HepG2 (cell line): ENCODE data around the gene SMYD1. TPM values are rescaled to one million over a fixed set of nuclear protein-coding genes. Genes with fewer than 3 reads are reported as not detected.

Source experiments
- ARHGAP35 ChIP-seq: sonication (generic); formaldehyde crosslinking; IDR thresholded peaks from 2 replicates; pipeline ENCODE4 v1.9.0; 2022; ENCODE audit warnings: mild to moderate bottlenecking, inconsistent platforms, moderate library complexity, missing genetic modification reagents, borderline replicate concordance
- CEBPB ChIP-seq: IDR thresholded peaks from 2 replicates; pipeline ENCODE4 v1.6.1; 2011; ENCODE audit warnings: low read depth, low read length, improper control_type of control experiment, borderline replicate concordance
- GTF3A ChIP-seq: sonication (generic); formaldehyde crosslinking; conservative IDR thresholded peaks from 2 replicates; pipeline ENCODE4 v1.4.0; 2020; ENCODE audit warnings: mild to moderate bottlenecking, missing genetic modification reagents
- HOXA5 ChIP-seq: sonication (generic); formaldehyde crosslinking; IDR thresholded peaks from 2 replicates; pipeline ENCODE4 v1.4.0; 2020; ENCODE audit warnings: missing genetic modification reagents
- MAF1 ChIP-seq: sonication (generic); formaldehyde crosslinking; IDR thresholded peaks from 2 replicates; pipeline ENCODE4 v1.5.0; 2020; ENCODE audit warnings: missing genetic modification reagents, borderline replicate concordance
- NFKBIZ ChIP-seq: IDR thresholded peaks from 2 replicates; pipeline ENCODE4 v1.6.1; 2018; ENCODE audit warnings: missing genetic modification reagents, missing compliant biosample characterization
- RFX5 ChIP-seq: IDR thresholded peaks from 2 replicates; pipeline ENCODE4 v1.6.1; 2011; ENCODE audit warnings: low read depth, low read length, improper control_type of control experiment
- RFXANK ChIP-seq: IDR thresholded peaks from 2 replicates; pipeline ENCODE4 v1.6.1; 2016
- RXRB ChIP-seq: IDR thresholded peaks from 2 replicates; pipeline ENCODE4 v1.6.1; 2016; ENCODE audit warnings: borderline replicate concordance, missing genetic modification reagents, missing compliant biosample characterization
- STAT5B ChIP-seq: sonication (generic); formaldehyde crosslinking; IDR thresholded peaks from 2 replicates; pipeline ENCODE4 v1.4.0; 2020; ENCODE audit warnings: missing genetic modification reagents
- TBP ChIP-seq: sonication (generic); formaldehyde crosslinking; IDR thresholded peaks from 2 replicates; pipeline ENCODE4 v1.5.0; 2020; ENCODE audit warnings: missing genetic modification reagents
- TEAD3 ChIP-seq: optimal IDR thresholded peaks from 2 replicates; pipeline ENCODE3; 2016; ENCODE audit warnings: borderline replicate concordance
- U2AF2 ChIP-seq: fragments of 200-400 bp; formaldehyde crosslinking; IDR thresholded peaks from 2 replicates; pipeline ENCODE4 v1.6.1; 2017; ENCODE audit warnings: low read depth, mild to moderate bottlenecking, low read length
- XRCC5 ChIP-seq: fragments of 200-400 bp; formaldehyde crosslinking; optimal IDR thresholded peaks from 2 replicates; pipeline ENCODE3; 2017; ENCODE audit warnings: mild to moderate bottlenecking, low read length
- ZBTB21 ChIP-seq: sonication (generic); formaldehyde crosslinking; IDR thresholded peaks from 2 replicates; pipeline ENCODE4 v1.4.0; 2020; ENCODE audit warnings: missing genetic modification reagents
- ZBTB38 ChIP-seq: sonication (generic); formaldehyde crosslinking; IDR thresholded peaks from 2 replicates; pipeline ENCODE4 v1.5.1; 2020; ENCODE audit warnings: mild to moderate bottlenecking, missing genetic modification reagents
- ZFX ChIP-seq: sonication (generic); formaldehyde crosslinking; IDR thresholded peaks from 2 replicates; pipeline ENCODE4 v1.4.0; 2020; ENCODE audit warnings: mild to moderate bottlenecking, low read depth, missing genetic modification reagents, moderate library complexity
- ZKSCAN5 ChIP-seq: sonication (generic); formaldehyde crosslinking; IDR thresholded peaks from 2 replicates; pipeline ENCODE4 v1.5.1; 2020; ENCODE audit warnings: mild to moderate bottlenecking, missing genetic modification reagents
- ZMYM3 ChIP-seq: sonication (generic); formaldehyde crosslinking; IDR thresholded peaks from 2 replicates; pipeline ENCODE4 v1.5.1; 2020; ENCODE audit warnings: mild to moderate bottlenecking, missing genetic modification reagents
- ZMYM4 ChIP-seq: sonication (generic); formaldehyde crosslinking; IDR thresholded peaks from 2 replicates; pipeline ENCODE4 v1.8.1; 2023; ENCODE audit warnings: mild to moderate bottlenecking, missing genetic modification reagents
- ZNF136 ChIP-seq: sonication (generic); formaldehyde crosslinking; IDR thresholded peaks from 2 replicates; pipeline ENCODE4 v1.8.1; 2022; ENCODE audit warnings: low read depth, mild to moderate bottlenecking, moderate library complexity, missing genetic modification reagents
- ZNF337 ChIP-seq: sonication (generic); formaldehyde crosslinking; IDR thresholded peaks from 2 replicates; pipeline ENCODE4 v1.5.1; 2020; ENCODE audit warnings: missing genetic modification reagents, low read depth, mild to moderate bottlenecking, borderline replicate concordance
- ZNF460 ChIP-seq: sonication (generic); formaldehyde crosslinking; IDR thresholded peaks from 2 replicates; pipeline ENCODE4 v1.5.1; 2020; ENCODE audit warnings: missing genetic modification reagents, mild to moderate bottlenecking, borderline replicate concordance
- ZSCAN22 ChIP-seq: sonication (generic); formaldehyde crosslinking; IDR thresholded peaks from 2 replicates; pipeline ENCODE4 v1.4.0; 2020; ENCODE audit warnings: mild to moderate bottlenecking, missing genetic modification reagents
- polyA plus RNA-seq, 8 experiments: library from polyadenylated mRNA; depleted of rRNA in 3 of 8; stranded (reverse) in 7 of 8; unstranded in 1 of 8; fragments of >200 nt; fragmentation: Illumina TruSeq in 4 of 8; extraction: Trizol in 4 of 8; gene quantifications; 2 replicates each; pipeline versions ENCODE4 v1.2.1 to v1.2.3, GENCODE V29; 2011 to 2016; ENCODE audit warnings: low read depth in 4 of 8, missing spikeins in 1 of 8, mixed read lengths in 1 of 8; ENCODE audit not compliant: insufficient read depth in 1 of 8
- total RNA-seq, 5 experiments: library from RNA; depleted of rRNA; stranded (reverse); fragments of >200 nt; fragmentation: Illumina TruSeq; extraction: Trizol; gene quantifications; 2 replicates each; pipeline ENCODE4 v1.2.3, GENCODE V29; 2016; ENCODE audit warnings: low read depth in 1 of 5
- TF ChIP-seq, protein P1 (sequence below): sonication (generic); formaldehyde crosslinking; IDR thresholded peaks from 2 replicates; pipeline ENCODE4 v1.4.0; 2020; ENCODE audit warnings: missing genetic modification reagents
- TF ChIP-seq, protein P2 (sequence below): IDR thresholded peaks from 2 replicates; pipeline ENCODE4 v1.6.1; 2016; ENCODE audit warnings: low read depth, borderline replicate concordance
- TF ChIP-seq, protein P3 (sequence below): sonication (generic); formaldehyde crosslinking; IDR thresholded peaks from 2 replicates; pipeline ENCODE4 v1.4.0; 2020; ENCODE audit warnings: missing genetic modification reagents

The SMYD1 gene
- total and polyA plus RNA-seq, 2 of the 13 experiments (the other 11 are each of a cell fraction or from before 2014, with no cell fraction given) = not detected

- TF ChIP-seq, protein P1, sequence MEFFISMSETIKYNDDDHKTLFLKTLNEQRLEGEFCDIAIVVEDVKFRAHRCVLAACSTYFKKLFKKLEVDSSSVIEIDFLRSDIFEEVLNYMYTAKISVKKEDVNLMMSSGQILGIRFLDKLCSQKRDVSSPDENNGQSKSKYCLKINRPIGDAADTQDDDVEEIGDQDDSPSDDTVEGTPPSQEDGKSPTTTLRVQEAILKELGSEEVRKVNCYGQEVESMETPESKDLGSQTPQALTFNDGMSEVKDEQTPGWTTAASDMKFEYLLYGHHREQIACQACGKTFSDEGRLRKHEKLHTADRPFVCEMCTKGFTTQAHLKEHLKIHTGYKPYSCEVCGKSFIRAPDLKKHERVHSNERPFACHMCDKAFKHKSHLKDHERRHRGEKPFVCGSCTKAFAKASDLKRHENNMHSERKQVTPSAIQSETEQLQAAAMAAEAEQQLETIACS (CRISPR knock-in tag) = no peak
- TF ChIP-seq ZMYM4 (CRISPR knock-in tag) (peak; percentile 97), MAF1 (CRISPR knock-in tag) (no peak), ZFX (CRISPR knock-in tag) (peak; percentile 49; the same call in 1 of the 2 replicates), ZBTB21 (no peak), RFX5 (no peak), RFXANK (no peak; the same call in 1 of the 2 replicates), ZNF136 (CRISPR knock-in tag) (0 out of 2 replicates have a peak, but pooled peaks have one; percentile 21), RXRB (CRISPR knock-in tag) (peak; percentile 99), NFKBIZ (CRISPR knock-in tag) (peak; percentile 87; the same call in 1 of the 2 replicates), TEAD3 (peak; percentile 78), CEBPB (peak; percentile 38; the same call in 1 of the 2 replicates), ZNF460 (CRISPR knock-in tag) (no peak; the same call in 1 of the 2 replicates), HOXA5 (peak; percentile 86; the same call in 1 of the 2 replicates), GTF3A (CRISPR knock-in tag) (no peak; the same call in 1 of the 2 replicates), ARHGAP35 (CRISPR knock-in tag) (peak; percentile 71; the same call in 1 of the 2 replicates), U2AF2 (no peak), ZKSCAN5 (peak; percentile 81; the same call in 1 of the 2 replicates), ZNF337 (CRISPR knock-in tag) (0 out of 2 replicates have a peak, but pooled peaks have one; percentile 7), ZSCAN22 (CRISPR knock-in tag) (no peak), ZMYM3 (CRISPR knock-in tag) (peak; percentile 82; the same call in 1 of the 2 replicates), ZBTB38 (CRISPR knock-in tag) (peak; percentile 90), TBP (CRISPR knock-in tag) (no peak), STAT5B (CRISPR knock-in tag) (peak; percentile 84; the same call in 1 of the 2 replicates), XRCC5 (peak; percentile 51)
- TF ChIP-seq, protein P2, sequence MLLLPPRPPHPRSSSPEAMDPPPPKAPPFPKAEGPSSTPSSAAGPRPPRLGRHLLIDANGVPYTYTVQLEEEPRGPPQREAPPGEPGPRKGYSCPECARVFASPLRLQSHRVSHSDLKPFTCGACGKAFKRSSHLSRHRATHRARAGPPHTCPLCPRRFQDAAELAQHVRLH = peak; percentile 99; the same call in 1 of the 2 replicates
- TF ChIP-seq, protein P3, sequence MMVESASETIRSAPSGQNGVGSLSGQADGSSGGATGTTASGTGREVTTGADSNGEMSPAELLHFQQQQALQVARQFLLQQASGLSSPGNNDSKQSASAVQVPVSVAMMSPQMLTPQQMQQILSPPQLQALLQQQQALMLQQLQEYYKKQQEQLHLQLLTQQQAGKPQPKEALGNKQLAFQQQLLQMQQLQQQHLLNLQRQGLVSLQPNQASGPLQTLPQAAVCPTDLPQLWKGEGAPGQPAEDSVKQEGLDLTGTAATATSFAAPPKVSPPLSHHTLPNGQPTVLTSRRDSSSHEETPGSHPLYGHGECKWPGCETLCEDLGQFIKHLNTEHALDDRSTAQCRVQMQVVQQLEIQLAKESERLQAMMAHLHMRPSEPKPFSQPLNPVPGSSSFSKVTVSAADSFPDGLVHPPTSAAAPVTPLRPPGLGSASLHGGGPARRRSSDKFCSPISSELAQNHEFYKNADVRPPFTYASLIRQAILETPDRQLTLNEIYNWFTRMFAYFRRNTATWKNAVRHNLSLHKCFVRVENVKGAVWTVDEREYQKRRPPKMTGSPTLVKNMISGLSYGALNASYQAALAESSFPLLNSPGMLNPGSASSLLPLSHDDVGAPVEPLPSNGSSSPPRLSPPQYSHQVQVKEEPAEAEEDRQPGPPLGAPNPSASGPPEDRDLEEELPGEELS = peak; percentile 81
These were observed 60.4 kb downstream of the SMYD1 start, which contains the start of gene FABP1 (continued) for GRCh38 chr2:88127888-88128653.
